GM12801 (cell line): ENCODE results near the gene OTC.

Experiments used
- CTCF ChIP-seq: IDR thresholded peaks from one replicate; pipeline ENCODE4 v1.5.1; 2011; ENCODE audit warnings: control low read depth; ENCODE audit not compliant: insufficient read length; ENCODE audit errors: extremely low read depth

OTC gene

GRCh38 chrX:38336538-38337240 lies 15.7 kb upstream of the OTC start:
- TF ChIP-seq CTCF = no peak

GRCh38 chrX:38341442-38341841 lies 11.0 kb upstream of the OTC start:
- TF ChIP-seq CTCF = no peak

GRCh38 chrX:38342853-38343778 lies 9.3 kb upstream of the OTC start:
- TF ChIP-seq CTCF = no peak

DNA sequence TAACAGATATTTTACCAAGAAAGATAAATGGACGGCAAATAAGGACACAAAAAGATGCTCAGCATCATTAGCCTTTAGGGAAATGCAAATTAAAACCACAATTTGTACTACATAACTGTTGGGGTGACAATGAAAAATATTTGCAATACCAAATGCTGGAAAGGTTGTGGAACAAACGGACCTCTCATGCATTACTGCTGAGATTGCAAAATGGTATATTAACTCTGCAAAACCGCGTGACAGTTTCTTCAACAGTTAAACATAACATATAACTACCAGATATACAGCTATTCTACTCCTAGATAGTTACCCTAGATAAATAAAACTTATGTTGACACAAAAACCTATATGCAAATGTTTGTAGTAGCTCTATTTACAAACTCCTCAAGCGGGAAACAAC lies 6.3 kb upstream of the OTC start:
- no peak for TF ChIP-seq CTCF

DNA sequence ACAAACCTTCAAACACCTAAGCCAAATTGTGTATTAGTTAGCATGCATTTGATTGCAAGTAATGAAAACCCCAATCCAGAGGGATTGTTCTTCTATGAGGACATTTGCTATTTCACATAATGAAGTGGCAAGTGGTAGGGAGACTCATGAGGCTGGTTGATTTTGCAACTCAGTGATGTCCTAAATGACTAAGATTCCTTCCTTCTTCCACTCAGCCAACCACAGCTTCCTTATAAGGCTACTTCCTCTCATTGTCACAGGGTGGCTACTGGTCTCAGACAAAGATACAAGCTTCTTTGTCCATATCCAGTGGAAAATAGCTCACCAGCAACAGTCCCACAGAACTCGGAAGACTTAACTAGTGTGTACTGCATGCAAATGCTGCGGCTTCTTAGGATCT lies 5.3 kb upstream of the OTC start:
- no peak for TF ChIP-seq CTCF

DNA sequence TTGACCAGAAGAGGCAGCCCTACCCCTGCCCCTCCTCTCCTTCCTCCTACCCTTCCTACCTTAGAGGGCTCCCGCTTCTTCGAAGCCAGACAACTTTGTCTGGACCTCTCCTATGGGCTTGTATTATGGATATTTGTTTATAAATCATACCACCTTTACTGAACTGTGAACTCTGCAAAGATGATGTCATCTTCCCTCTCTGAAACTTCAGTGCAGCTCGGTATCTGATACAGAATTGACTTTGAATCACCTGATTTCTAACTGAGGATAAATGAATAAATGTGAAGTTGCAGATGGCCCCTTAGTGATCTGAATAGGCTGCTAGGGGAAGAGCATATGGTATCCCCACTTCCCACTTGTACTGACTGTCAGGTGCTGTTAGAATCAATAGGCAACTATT lies 1.1 kb upstream of the OTC start:
- no peak for TF ChIP-seq CTCF

GRCh38 chrX:38356401-38356800 lies 4.0 kb downstream of the OTC start:
- no peak for TF ChIP-seq CTCF
